ENCODE data around the gene TGM3. TPM values are rescaled to one million over a fixed set of nuclear protein-coding genes. Genes with fewer than 3 reads are reported as not detected.

TGM3 gene, protein sequence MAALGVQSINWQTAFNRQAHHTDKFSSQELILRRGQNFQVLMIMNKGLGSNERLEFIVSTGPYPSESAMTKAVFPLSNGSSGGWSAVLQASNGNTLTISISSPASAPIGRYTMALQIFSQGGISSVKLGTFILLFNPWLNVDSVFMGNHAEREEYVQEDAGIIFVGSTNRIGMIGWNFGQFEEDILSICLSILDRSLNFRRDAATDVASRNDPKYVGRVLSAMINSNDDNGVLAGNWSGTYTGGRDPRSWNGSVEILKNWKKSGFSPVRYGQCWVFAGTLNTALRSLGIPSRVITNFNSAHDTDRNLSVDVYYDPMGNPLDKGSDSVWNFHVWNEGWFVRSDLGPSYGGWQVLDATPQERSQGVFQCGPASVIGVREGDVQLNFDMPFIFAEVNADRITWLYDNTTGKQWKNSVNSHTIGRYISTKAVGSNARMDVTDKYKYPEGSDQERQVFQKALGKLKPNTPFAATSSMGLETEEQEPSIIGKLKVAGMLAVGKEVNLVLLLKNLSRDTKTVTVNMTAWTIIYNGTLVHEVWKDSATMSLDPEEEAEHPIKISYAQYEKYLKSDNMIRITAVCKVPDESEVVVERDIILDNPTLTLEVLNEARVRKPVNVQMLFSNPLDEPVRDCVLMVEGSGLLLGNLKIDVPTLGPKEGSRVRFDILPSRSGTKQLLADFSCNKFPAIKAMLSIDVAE
- under 1 TPM in 1 of 4 donors, not detected in 3; 0.21 TPM for total RNA-seq

DNA sequence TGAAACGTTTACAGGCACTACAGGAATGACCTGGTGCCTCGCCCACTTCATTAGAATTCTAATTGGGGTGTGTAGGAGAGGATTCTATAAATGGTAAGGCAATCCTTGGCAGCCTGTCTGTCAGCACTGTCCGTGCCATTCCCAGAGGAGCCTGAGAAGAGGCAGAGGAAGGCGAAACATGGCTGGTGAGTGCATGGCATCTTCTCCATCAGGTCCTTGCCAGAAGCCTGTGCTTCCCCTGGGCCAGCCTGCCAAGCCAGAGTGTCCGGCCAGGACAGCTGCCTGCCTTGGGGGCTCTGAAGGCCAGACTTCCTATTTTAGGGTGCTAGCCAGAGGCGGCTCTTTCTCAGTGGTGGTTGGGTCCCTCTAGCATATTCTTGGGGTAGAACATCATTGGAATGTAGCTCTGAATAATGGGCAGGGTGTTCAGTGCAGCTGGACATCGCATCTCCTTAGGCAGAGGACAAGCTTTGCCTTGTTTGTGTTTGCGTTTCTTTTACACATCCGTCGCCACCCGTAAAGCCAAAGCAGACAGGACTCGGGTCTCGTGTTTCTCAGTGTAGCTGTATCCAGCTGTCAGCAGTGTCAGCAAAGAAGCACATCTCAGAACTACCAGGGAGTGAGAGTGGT lies at the start of gene TGM3:
TSS of gene TGM3 (plus strand) at position 116 of the 630 bp plus-strand sequence. CDS start at position 179, 63 bp downstream.
- Histone ChIP-seq H3K36me3 (no peaks in the 10 kb centered on the region), H3K9me3 (no peaks in the 10 kb centered on the region), H3K27me3 (no peaks in the 10 kb centered on the region), H3K4me3 (no peak within 1 kb of the TSS), H3K27ac (no peak within 1 kb of the TSS), H3K4me1 (no peaks in the 10 kb centered on the region)
- DNase-seq, result no peak
- intact Hi-C loops (cut with DNase I; ENCODE audit: low total_unique reads), result no loop called here
- TF ChIP-seq, protein P1, sequence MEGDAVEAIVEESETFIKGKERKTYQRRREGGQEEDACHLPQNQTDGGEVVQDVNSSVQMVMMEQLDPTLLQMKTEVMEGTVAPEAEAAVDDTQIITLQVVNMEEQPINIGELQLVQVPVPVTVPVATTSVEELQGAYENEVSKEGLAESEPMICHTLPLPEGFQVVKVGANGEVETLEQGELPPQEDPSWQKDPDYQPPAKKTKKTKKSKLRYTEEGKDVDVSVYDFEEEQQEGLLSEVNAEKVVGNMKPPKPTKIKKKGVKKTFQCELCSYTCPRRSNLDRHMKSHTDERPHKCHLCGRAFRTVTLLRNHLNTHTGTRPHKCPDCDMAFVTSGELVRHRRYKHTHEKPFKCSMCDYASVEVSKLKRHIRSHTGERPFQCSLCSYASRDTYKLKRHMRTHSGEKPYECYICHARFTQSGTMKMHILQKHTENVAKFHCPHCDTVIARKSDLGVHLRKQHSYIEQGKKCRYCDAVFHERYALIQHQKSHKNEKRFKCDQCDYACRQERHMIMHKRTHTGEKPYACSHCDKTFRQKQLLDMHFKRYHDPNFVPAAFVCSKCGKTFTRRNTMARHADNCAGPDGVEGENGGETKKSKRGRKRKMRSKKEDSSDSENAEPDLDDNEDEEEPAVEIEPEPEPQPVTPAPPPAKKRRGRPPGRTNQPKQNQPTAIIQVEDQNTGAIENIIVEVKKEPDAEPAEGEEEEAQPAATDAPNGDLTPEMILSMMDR (IDR thresholded peaks at IDR 0.05), result no peak
- TF ChIP-seq POLR2A (IDR thresholded peaks at IDR 0.05), result no peak

DNA sequence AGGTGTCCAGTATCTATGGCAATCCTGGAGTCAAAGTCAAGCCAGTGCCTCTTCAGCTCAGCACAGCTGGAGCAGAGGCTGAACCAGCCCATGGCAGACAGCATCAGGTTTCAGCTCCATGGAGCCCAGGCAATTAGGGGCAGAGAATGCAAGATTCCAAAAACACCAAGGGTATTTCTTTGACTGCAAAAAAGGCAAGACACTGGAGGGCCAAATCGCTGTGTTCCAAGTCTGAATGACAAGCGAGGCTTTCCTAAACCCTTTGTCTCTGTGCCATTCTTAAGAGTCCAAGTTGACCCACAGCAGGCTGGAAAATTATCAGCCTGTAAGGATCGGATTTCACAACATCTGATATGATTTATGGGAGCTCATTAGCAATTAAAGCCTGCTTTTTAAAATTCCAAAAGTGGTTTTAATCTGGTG lies 49.7 kb upstream of the TGM3 start:
- DNase-seq, result no peak
- Histone ChIP-seq H3K4me3 (no peak overlapping the region), H3K27me3 (no peaks in the 10 kb centered on the region), H3K27ac (no peak overlapping the region), H3K4me1 (no peaks in the 10 kb centered on the region), H3K36me3 (no peaks in the 10 kb centered on the region), H3K9me3 (no peaks in the 10 kb centered on the region)
- TF ChIP-seq POLR2A (IDR thresholded peaks at IDR 0.05), result no peak
- TF ChIP-seq, protein P1 (IDR thresholded peaks at IDR 0.05), result no peak
- intact Hi-C loops (cut with DNase I; ENCODE audit: low total_unique reads), result no loop called here

DNA sequence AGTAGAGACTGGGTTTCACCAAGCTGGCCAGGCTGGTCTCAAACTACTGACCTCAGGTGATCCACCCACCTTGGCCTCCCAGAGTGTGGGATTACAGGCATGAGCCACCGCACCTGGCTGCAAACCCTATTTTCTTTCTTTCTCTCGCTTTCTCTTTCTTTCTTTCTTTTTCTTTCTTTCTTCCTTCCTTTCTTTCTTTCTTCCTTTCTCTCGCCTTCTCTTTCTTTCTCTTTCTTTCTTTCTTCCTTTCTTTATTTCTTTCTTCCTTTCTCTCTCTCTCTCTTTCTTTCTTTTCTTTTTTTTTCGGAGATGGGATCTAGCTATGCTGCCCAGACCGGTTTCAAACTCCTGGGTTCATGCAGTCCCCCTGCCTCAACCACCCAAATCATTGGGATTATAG lies 47.0 kb upstream of the TGM3 start:
- Histone ChIP-seq H3K9me3 (no peaks in the 10 kb centered on the region), H3K27me3 (no peaks in the 10 kb centered on the region), H3K27ac (no peak overlapping the region), H3K4me3 (no peak overlapping the region), H3K36me3 (no peaks in the 10 kb centered on the region), H3K4me1 (no peaks in the 10 kb centered on the region)
- intact Hi-C loops (cut with DNase I; ENCODE audit: low total_unique reads), result no loop called here
- no peak for TF ChIP-seq POLR2A (IDR thresholded peaks at IDR 0.05)
- TF ChIP-seq, protein P1 (IDR thresholded peaks at IDR 0.05), result no peak
- no peak for DNase-seq

DNA sequence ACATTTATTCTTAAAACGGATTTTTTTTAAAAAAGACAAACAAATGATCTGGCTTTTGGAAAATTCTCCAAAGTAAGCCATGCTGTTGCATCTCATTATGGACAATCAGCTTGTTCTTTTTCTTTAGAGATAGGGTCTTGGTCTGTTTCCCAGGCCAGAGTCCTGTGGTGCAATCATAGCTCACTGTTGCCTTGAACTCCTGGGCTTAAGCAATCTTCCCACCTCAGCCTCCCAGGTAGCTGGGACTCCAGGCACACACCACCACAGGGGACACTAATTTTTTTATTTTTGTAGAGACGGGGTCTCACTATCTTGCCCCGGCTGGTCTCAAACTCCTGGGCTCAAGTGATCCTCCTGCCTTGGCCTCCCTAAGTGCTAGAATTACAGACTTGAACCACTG lies 45.9 kb upstream of the TGM3 start:
- no peaks in the 10 kb centered on the region for H3K27me3 ChIP-seq

More for the DNA sequence above, 45.9 kb upstream of the TGM3 start:
- Histone ChIP-seq H3K9me3 (no peaks in the 10 kb centered on the region), H3K4me3 (no peak overlapping the region), H3K4me1 (no peaks in the 10 kb centered on the region), H3K36me3 (no peaks in the 10 kb centered on the region), H3K27ac (no peak overlapping the region)
- TF ChIP-seq, protein P1 (IDR thresholded peaks at IDR 0.05), result no peak
- no peak for TF ChIP-seq POLR2A (IDR thresholded peaks at IDR 0.05)
- no peak for DNase-seq
- intact Hi-C loops (cut with DNase I; ENCODE audit: low total_unique reads), result no loop called here
